SK-N-MC (cell line): ENCODE data around the gene ABCC6.
"Not testable (repeated sequence)": the region's sequence is repeated elsewhere in the genome, so short reads cannot be mapped to it uniquely, and the experiment has no call there.

Source experiments
- DNase-seq: peaks from one replicate; pipeline ENCODE4 v3.0.0-alpha.2; 2011; ENCODE audit warnings: low read depth, low spot score
- H3K27ac ChIP-seq: fragments of 200-600 bp; sonication (generic); 2 replicates; pipeline ENCODE4 v1.5.1; 2016; ENCODE audit warnings: mixed run types
- H3K36me3 ChIP-seq: fragments of 200-600 bp; sonication (generic); 2 replicates; pipeline ENCODE4 v1.6.1; 2017; ENCODE audit warnings: antibody characterized with exemption, low read length, mixed read lengths; ENCODE audit not compliant: insufficient read depth
- H3K4me3 ChIP-seq: fragments of 200-600 bp; sonication (generic); 2 replicates; pipeline ENCODE4 v1.5.1; 2016
- H3K9ac ChIP-seq: fragments of 200-600 bp; sonication (generic); 2 replicates; pipeline ENCODE4 v1.8.0; 2017; ENCODE audit warnings: mixed run types, mixed read lengths; ENCODE audit not compliant: insufficient read length
- H3K9me3 ChIP-seq: fragments of 200-600 bp; sonication (generic); 2 replicates; pipeline ENCODE4 v1.6.1; 2017; ENCODE audit warnings: low read depth, mild to moderate bottlenecking, antibody characterized with exemption, low read length, moderate library complexity, mixed read lengths
- EZH2 ChIP-seq: fragments of 200-600 bp; sonication (generic); IDR thresholded peaks from one replicate; pipeline ENCODE4 v1.6.1; 2017; ENCODE audit warnings: antibody characterized with exemption
- FOXP2 ChIP-seq: optimal IDR thresholded peaks from 2 replicates; pipeline ENCODE3; 2011; ENCODE audit warnings: mild to moderate bottlenecking, moderate library complexity; ENCODE audit not compliant: insufficient read depth; ENCODE audit errors: extremely low read length, control extremely low read depth
- POLR2AphosphoS5 ChIP-seq: IDR thresholded peaks from 2 replicates; pipeline ENCODE4 v1.6.1; 2012; ENCODE audit warnings: mild to moderate bottlenecking, low read depth, low read length, borderline replicate concordance

The ABCC6 gene

GRCh38 chr16:16184594-16184993, 38.7 kb downstream of the ABCC6 start:
- no peaks in the 10 kb centered on the region for H3K9me3 ChIP-seq
- no peak overlapping the region for H3K4me3 ChIP-seq
- no peak for DNase-seq
- TF ChIP-seq FOXP2 (no peak), EZH2 (no peak), POLR2AphosphoS5 (no peak)
- no peak overlapping the region for H3K9ac ChIP-seq
- H3K36me3 ChIP-seq = no peaks in the 10 kb centered on the region
- no peak overlapping the region for H3K27ac ChIP-seq

GRCh38 chr16:16183562-16183961, 39.7 kb downstream of the ABCC6 start:
- no peaks in the 10 kb centered on the region for H3K36me3 ChIP-seq
- H3K9ac ChIP-seq = no peak overlapping the region
- H3K4me3 ChIP-seq = no peak overlapping the region
- TF ChIP-seq POLR2AphosphoS5 = no peak
- TF ChIP-seq EZH2 = no peak
- no peak for TF ChIP-seq FOXP2
- no peaks in the 10 kb centered on the region for H3K9me3 ChIP-seq
- no peak overlapping the region for H3K27ac ChIP-seq
- DNase-seq = no peak

DNA sequence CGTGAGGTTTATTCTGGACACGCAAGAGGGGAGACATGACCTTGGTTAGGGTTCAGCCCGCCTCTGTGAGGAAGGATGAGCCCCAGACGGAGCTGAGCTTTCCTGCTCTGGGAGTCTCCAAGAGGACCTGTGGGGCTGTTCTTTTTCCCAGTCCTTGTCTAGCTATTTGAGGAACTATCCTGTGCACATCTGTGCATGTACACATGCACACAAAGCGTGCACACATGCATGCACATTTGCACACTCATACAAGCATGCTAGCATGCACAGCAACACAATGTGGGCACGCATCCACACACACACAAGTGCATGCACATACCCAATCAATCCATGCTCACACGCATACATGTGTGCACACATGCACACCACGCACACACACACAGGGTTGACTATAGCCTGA, 40.4 kb downstream of the ABCC6 start:
- H3K27ac ChIP-seq = no peak overlapping the region
- no peaks in the 10 kb centered on the region for H3K9me3 ChIP-seq
- TF ChIP-seq POLR2AphosphoS5 (no peak), FOXP2 (no peak), EZH2 (no peak)
- H3K36me3 ChIP-seq = no peaks in the 10 kb centered on the region
- DNase-seq = no peak
- no peak overlapping the region for H3K4me3 ChIP-seq
- no peak overlapping the region for H3K9ac ChIP-seq

GRCh38 chr16:16181748-16182147, 41.5 kb downstream of the ABCC6 start:
- DNase-seq, H3K4me3 ChIP-seq, H3K9me3 ChIP-seq, H3K27ac ChIP-seq, H3K36me3 ChIP-seq, H3K9ac ChIP-seq: not testable (repeated sequence)

DNA sequence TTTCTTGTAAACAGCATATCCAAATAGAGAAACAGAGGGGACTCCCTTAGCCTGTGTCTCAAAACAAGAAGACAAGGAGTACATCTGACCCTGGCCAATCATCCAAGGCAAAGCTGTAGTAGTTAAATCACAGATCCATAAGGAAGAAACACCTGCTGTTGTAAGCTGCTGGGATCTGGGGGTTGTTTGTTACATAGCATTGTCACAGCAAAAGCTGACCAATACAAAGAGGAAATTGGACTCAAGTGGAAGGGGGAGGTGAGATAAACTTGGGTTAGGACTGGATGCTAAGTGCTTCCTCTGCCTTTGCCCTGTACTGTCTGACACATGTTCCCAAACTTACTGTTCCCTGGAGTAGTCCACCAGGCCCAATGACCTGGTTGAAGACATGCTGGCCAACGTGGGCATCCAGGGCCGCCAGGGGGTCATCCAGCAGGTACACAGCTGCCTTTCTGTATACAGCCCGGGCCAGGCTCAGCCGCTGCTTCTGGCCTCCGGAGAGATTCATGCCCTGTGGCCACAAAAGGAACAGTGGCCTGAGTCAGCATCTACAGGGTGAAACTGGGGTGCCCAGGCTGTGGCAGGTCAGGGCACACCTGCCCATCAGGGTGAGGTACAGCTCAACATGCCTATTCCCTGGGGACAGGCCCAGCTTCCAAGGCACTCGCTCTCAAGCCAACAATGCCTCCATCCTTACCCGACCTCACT, 44.7 kb downstream of the ABCC6 start:
- Histone ChIP-seq H3K36me3 (no peaks in the 10 kb centered on the region), H3K9ac (no peak overlapping the region), H3K4me3 (no peak overlapping the region), H3K9me3 (no peaks in the 10 kb centered on the region), H3K27ac (no peak overlapping the region)
- DNase-seq = no peak
- no peak for TF ChIP-seq POLR2AphosphoS5
- TF ChIP-seq FOXP2 = no peak
- TF ChIP-seq EZH2 = no peak

DNA sequence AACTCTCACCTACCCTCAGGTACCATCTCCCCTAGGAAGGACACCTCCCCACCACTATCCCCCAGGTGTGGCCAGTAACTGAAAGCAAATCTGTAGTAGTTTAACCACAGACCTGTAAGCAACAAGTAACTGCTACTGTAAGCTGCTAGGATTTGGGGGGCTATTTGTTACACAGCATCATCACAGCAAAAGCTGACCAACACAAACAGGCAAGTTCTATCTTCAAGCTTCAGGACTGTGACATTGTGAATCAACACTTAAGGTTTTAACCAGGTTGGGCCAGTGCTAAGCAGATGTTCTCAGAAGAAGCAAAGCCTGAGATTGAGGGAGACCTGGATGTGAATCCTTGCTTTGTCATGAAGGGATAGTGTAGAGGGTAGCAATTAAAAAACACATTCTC, 47.0 kb downstream of the ABCC6 start:
- no peak overlapping the region for H3K4me3 ChIP-seq
- no peak for DNase-seq
- H3K36me3 ChIP-seq = no peaks in the 10 kb centered on the region
- TF ChIP-seq EZH2 (no peak), FOXP2 (no peak)
- H3K27ac ChIP-seq = no peak overlapping the region
- no peaks in the 10 kb centered on the region for H3K9me3 ChIP-seq
- no peak overlapping the region for H3K9ac ChIP-seq

DNA sequence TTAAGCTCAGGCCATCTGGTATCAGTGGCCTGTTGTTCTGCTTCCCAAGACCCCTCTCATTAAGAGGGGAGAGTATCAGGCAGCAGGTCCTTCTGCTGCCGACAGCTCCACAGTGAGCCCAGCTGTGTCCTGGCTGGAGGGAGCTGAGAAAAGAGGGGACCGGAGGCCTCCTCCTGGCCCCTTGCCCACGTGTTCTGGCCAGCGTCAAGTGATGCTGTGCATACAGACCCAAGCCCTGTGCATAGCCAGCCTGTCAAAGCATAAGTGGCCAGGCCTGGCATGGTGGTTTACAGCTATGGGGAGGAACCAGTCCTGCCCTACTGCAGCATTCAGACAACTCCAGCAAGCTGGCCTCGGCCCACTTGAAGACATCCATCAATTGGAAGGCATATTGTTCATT, 48.0 kb downstream of the ABCC6 start:
- DNase-seq = no peak
- Histone ChIP-seq H3K36me3 (no peaks in the 10 kb centered on the region), H3K27ac (no peak overlapping the region), H3K9me3 (no peaks in the 10 kb centered on the region), H3K9ac (no peak overlapping the region), H3K4me3 (no peak overlapping the region)
- TF ChIP-seq POLR2AphosphoS5 = no peak
- TF ChIP-seq FOXP2 = no peak
- TF ChIP-seq EZH2 = no peak

DNA sequence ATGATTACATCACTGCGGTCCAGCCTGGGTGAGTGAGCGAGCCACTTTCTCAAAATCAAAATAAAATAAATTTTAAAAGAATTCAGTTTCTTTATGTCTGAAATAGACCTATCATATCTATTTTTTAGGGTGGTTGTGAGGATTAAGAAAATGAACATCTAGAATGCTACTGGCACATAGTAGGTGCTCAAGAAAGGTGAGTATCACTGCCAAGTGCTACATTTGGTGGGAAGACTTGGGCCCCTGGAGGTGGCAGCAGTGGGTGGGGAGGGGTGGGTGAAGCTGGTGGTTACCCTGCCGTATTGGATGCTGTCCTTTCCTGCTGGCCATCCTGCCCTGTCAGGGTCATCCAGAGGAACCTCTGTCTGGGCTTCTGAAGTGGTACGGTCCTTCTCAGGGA, 50.3 kb downstream of the ABCC6 start:
- Histone ChIP-seq H3K36me3 (no peaks in the 10 kb centered on the region), H3K9ac (no peak overlapping the region), H3K9me3 (no peaks in the 10 kb centered on the region), H3K4me3 (no peak overlapping the region), H3K27ac (no peak overlapping the region)
- DNase-seq = no peak
- no peak for TF ChIP-seq POLR2AphosphoS5
- TF ChIP-seq FOXP2 = no peak
- TF ChIP-seq EZH2 = no peak

DNA sequence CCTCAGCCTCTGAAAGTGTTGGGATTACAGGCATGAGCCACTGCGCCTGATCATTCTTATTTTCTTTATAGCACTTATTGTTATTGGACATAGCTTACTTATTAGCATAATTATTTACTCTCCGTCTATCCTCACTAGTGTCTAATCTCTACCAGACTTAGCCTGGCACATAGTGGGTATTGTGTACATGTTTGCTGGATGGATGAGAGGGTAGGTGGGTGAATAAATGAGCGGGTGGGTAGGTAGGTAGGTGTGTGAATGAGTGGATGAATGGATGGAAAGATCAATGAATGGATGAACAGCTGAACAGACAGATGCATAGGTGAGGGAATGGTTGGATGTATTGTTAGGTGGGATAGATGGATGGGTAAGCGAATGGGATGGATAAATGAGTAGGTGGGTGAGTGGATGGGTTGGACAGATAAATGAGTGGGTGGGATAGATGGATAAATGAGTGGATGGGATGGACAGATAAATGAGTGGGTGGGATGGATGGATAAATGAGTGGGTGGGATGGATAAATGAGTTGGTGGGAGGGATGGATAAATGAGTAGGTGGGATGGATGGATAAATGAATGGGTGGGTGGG, 51.9 kb downstream of the ABCC6 start:
- no peak overlapping the region for H3K27ac ChIP-seq
- H3K9me3 ChIP-seq = no peaks in the 10 kb centered on the region
- DNase-seq = no peak
- no peak overlapping the region for H3K4me3 ChIP-seq
- no peak overlapping the region for H3K9ac ChIP-seq
- H3K36me3 ChIP-seq = no peaks in the 10 kb centered on the region
- no peak for TF ChIP-seq FOXP2
- TF ChIP-seq EZH2 = no peak
- TF ChIP-seq POLR2AphosphoS5 = no peak

- Histone ChIP-seq H3K27ac (no peak overlapping the region), H3K9ac (no peak overlapping the region), H3K36me3 (no peaks in the 10 kb centered on the region), H3K9me3 (no peaks in the 10 kb centered on the region), H3K4me3 (no peak overlapping the region)
- no peak for DNase-seq
- TF ChIP-seq POLR2AphosphoS5 (no peak), EZH2 (no peak), FOXP2 (no peak)
Measured at GRCh38 chr16:16169615-16170014, 53.7 kb downstream of the ABCC6 start.
